ENCODE measurements around the gene TECPR1. TPM values are rescaled to one million over a fixed set of nuclear protein-coding genes. Genes with fewer than 3 reads are reported as not detected.

TECPR1 gene
- polyA plus RNA-seq, 2 of the 4 experiments (the other 2 are of a cell fraction), result 2.5 to 11.1 TPM

- no peak; a peak in 1 of 6 replicates for ATAC-seq
- Histone ChIP-seq H3K4me2 (no peak overlapping the region), H3K9me3 (no peaks in the 10 kb centered on the region), H3K4me1 (peaks cover 6% of the 10 kb centered on the region; the same call in 2 of the 3 replicates), H3K4me3 (no peak overlapping the region), H3K27ac (no peak overlapping the region)
- 91% methylated on average over 18 of the region's 18 CpGs for WGBS (ENCODE audit: missing lambda C conversion rate)
- POLR2A ChIA-PET, result no interaction called here
- FAIRE-seq, result no peak
- TF ChIP-seq NFE2L2 (conservative IDR thresholded peaks at IDR 0.05; ENCODE audit: low read length) (no peak), CEBPB (IDR thresholded peaks at IDR 0.05) (no peak), ZC3H11A (IDR thresholded peaks at IDR 0.05) (no peak), RFX5 (IDR thresholded peaks at IDR 0.05) (no peak), GATA3 (IDR thresholded peaks at IDR 0.05; ENCODE audit: borderline replicate concordance) (no peak)
- no peak for DNase-seq (ENCODE audit: low read depth in 1 of 2, low spot score in 1 of 2)
- CTCF ChIA-PET, result no interaction called here
These were observed 24.1 kb downstream of the TECPR1 start for GRCh38 chr7:98227939-98228338.

- CTCF ChIA-PET, result interaction anchor here (0.6 kb wide), 1 partner anchor 173 kb away, joined by 5 read pairs; no protein-coding TSS in a partner anchor
- FAIRE-seq (no peak), ATAC-seq (no peak)
These were observed 26.0 kb downstream of the TECPR1 start for GRCh38 chr7:98225913-98226614.

GRCh38 chr7:98224701-98225181 lies 27.3 kb downstream of the TECPR1 start:
- Histone ChIP-seq H3K4me3 (no peak overlapping the region), H3K27ac (no peak overlapping the region), H3K9me3 (no peaks in the 10 kb centered on the region), H3K4me2 (no peak overlapping the region), H3K4me1 (peaks cover 7% of the 10 kb centered on the region; the same call in 2 of the 3 replicates)
- ChIA-PET CTCF (no interaction called here), POLR2A (no interaction called here)
- TF ChIP-seq RFX5 (IDR thresholded peaks at IDR 0.05) (no peak), FOXS1 (CRISPR knock-in tag; IDR thresholded peaks at IDR 0.05) (no peak), REST (IDR thresholded peaks at IDR 0.05) (no peak), MYC (IDR thresholded peaks at IDR 0.05; ENCODE audit: borderline replicate concordance, low read length) (no peak), HDAC2 (IDR thresholded peaks at IDR 0.05) (no peak)
- ATAC-seq, result no peak; a peak in 1 of 6 replicates
- WGBS (ENCODE audit: missing lambda C conversion rate), result 93% methylated on average over 20 of the region's 21 CpGs
- DNase-seq (ENCODE audit: low read depth in 1 of 2, low spot score in 1 of 2), result no peak
- no peak for FAIRE-seq

More at GRCh38 chr7:98225913-98226614, 26.0 kb downstream of the TECPR1 start:
- no peak for DNase-seq (ENCODE audit: low read depth in 1 of 2, low spot score in 1 of 2)
- POLR2A ChIA-PET, result no interaction called here
- H3K27ac ChIP-seq, result no peak overlapping the region
- WGBS (ENCODE audit: missing lambda C conversion rate), result 80% methylated on average over 16 of the region's 16 CpGs
- H3K4me1 ChIP-seq, result peaks cover 7% of the 10 kb centered on the region; the same call in 2 of the 3 replicates
- no peak overlapping the region for H3K4me2 ChIP-seq
- H3K9me3 ChIP-seq, result no peaks in the 10 kb centered on the region
- no peak for TF ChIP-seq MAFK (IDR thresholded peaks at IDR 0.05; ENCODE audit: partially characterized antibody)
- TF ChIP-seq E2F6 (IDR thresholded peaks at IDR 0.05; ENCODE audit: borderline replicate concordance, low read depth), result no peak
- no peak for TF ChIP-seq EP300 (IDR thresholded peaks at IDR 0.05)
- TF ChIP-seq RAD21 (conservative IDR thresholded peaks at IDR 0.05 in 1 of 2, IDR thresholded peaks at IDR 0.05 in 1 of 2), result no peak
- TF ChIP-seq BHLHE40 (IDR thresholded peaks at IDR 0.05; ENCODE audit: low read depth, low read length), result no peak
- no peak for TF ChIP-seq ZSCAN20 (CRISPR knock-in tag; IDR thresholded peaks at IDR 0.05)
- no peak for TF ChIP-seq NR3C1 (IDR thresholded peaks at IDR 0.05)
- TF ChIP-seq HES2 (IDR thresholded peaks at IDR 0.05), result no peak
- TF ChIP-seq USF2 (IDR thresholded peaks at IDR 0.05), result no peak
- TF ChIP-seq RFX5 (IDR thresholded peaks at IDR 0.05), result no peak
- TF ChIP-seq RARB (CRISPR knock-in tag; IDR thresholded peaks at IDR 0.05), result no peak
- TF ChIP-seq RCOR1 (IDR thresholded peaks at IDR 0.05; ENCODE audit: low read depth, low read length), result no peak
- TF ChIP-seq CHD4 (IDR thresholded peaks at IDR 0.05; ENCODE audit: borderline replicate concordance), result no peak
- no peak for TF ChIP-seq RNF2 (IDR thresholded peaks at IDR 0.05; ENCODE audit: borderline replicate concordance, low read depth)
- TF ChIP-seq HOXB5 (CRISPR knock-in tag; IDR thresholded peaks at IDR 0.05), result no peak
- no peak for TF ChIP-seq GATA3 (IDR thresholded peaks at IDR 0.05; ENCODE audit: borderline replicate concordance)
- TF ChIP-seq ATOH8 (CRISPR knock-in tag; IDR thresholded peaks at IDR 0.05; ENCODE audit: low read depth), result no peak
- no peak for TF ChIP-seq HOXA7 (CRISPR knock-in tag; IDR thresholded peaks at IDR 0.05)
- no peak overlapping the region for H3K4me3 ChIP-seq
